Measurements from ENCODE around the gene PXDN.

The PXDN gene

DNA sequence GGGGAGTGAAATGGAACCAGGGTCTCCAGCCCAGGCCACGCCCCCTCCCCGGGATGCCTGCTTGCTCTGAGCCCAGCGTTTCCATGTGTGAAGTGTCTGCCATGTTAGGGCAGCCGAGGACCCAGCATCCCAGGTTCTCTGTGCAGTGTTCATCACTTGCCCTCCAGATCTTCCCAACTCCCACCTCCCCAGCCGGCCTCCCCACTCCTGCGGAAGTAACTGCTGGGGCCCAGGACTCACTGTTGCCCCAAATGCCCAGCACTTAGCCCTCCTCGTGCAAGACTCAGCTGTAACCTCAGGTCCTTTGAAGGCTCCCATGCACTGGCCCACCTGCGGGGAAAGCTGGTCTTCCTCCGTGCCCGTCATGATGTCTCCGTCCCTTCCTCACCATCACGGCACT lies 9.7 kb upstream of the PXDN start:
- Histone ChIP-seq H3K27me3 (ENCODE audit: insufficient read depth, low read length) (peaks cover 30% of the 10 kb centered on the region), H3K4me3 (ENCODE audit: low read depth, low read length) (no peak overlapping the region), H2AFZ (ENCODE audit: low read length, unreplicated experiment) (no peak overlapping the region), H3K4me1 (ENCODE audit: control insufficient read depth, insufficient read depth, low read length, unreplicated experiment) (no peaks in the 10 kb centered on the region), H3K36me3 (ENCODE audit: insufficient read depth, low read length) (no peaks in the 10 kb centered on the region), H3K27ac (ENCODE audit: low read depth, low read length) (no peak overlapping the region), H3K79me2 (ENCODE audit: control insufficient read depth, insufficient read depth, low read length, unreplicated experiment) (no peaks in the 10 kb centered on the region)

DNA sequence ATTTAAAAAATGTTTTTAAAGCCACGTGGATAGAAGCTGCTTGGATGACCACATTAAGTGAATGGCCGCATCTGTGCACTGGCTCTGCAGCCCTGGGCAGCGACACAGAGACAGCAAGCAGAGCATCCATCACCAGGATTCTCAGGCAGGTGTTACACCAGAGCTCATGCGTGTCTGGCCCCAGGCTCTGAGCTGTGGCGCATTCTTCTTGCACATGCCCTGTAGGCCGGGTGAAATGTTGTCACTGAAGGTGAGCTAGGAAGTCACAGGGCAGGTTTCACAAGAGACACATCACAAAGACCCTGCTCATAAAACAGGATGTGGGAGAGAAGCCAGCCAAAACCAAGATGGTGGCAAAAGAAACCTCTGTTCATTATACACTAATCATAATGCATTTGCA lies 8.4 kb upstream of the PXDN start:
- Histone ChIP-seq H2AFZ (ENCODE audit: low read length, unreplicated experiment) (no peak overlapping the region), H3K79me2 (ENCODE audit: control insufficient read depth, insufficient read depth, low read length, unreplicated experiment) (no peaks in the 10 kb centered on the region), H3K27ac (ENCODE audit: low read depth, low read length) (no peak overlapping the region), H3K36me3 (ENCODE audit: insufficient read depth, low read length) (no peaks in the 10 kb centered on the region), H3K4me1 (ENCODE audit: control insufficient read depth, insufficient read depth, low read length, unreplicated experiment) (no peaks in the 10 kb centered on the region), H3K27me3 (ENCODE audit: insufficient read depth, low read length) (peaks cover 39% of the 10 kb centered on the region), H3K4me3 (ENCODE audit: low read depth, low read length) (no peak overlapping the region)

DNA sequence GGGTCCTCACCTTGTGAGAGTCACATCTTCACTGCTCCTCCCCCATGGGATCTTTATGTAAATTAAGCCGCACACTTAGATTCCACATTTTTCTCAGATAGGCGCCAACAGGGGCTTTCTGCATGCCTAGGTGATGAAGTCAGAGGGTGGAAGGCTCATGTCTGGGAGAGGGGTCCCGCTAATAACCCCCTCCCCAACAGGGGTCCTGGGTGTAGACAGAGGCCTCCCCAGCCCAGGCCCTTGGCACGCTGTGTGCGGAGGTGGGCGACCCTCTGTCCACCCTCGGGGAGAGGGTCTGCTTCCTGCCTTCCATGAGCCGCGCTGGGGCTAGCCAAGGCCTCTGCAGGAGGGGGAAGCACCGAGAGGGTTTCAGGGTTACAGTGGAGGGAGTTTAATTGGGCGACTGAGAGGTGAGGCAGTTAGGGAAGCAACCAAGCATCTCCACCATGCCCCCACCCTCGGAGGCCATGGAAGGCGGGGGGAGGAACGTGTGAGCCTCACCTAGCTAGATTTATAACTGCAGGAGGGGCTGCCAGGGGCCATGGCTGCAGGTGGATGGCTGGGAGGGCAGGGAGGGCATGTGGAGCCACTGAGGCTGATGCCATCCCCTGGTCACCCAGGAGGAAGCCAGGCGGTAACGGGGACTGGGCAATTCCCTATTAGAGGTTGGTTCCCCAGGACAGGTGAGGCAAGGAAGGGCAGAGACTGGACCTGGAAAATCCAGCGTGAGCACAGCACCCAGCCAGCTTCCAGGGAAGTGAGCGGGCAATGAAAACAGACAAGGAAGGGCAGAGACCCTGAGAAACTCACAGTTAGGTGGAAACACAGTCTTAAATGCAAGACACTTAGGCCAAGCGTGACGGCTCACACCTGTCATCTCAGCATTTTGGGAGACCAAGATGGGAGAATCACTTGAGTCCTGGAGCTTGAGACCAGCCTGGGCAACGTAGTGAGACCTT lies 7.7 kb upstream of the PXDN start:
- H3K27me3 ChIP-seq (ENCODE audit: insufficient read depth, low read length) = peaks cover 40% of the 10 kb centered on the region
- no peak overlapping the region for H3K27ac ChIP-seq (ENCODE audit: low read depth, low read length)
- H2AFZ ChIP-seq (ENCODE audit: low read length, unreplicated experiment) = no peak overlapping the region
- no peaks in the 10 kb centered on the region for H3K36me3 ChIP-seq (ENCODE audit: insufficient read depth, low read length)
- no peaks in the 10 kb centered on the region for H3K4me1 ChIP-seq (ENCODE audit: control insufficient read depth, insufficient read depth, low read length, unreplicated experiment)
- no peak overlapping the region for H3K4me3 ChIP-seq (ENCODE audit: low read depth, low read length)
- no peaks in the 10 kb centered on the region for H3K79me2 ChIP-seq (ENCODE audit: control insufficient read depth, insufficient read depth, low read length, unreplicated experiment)

DNA sequence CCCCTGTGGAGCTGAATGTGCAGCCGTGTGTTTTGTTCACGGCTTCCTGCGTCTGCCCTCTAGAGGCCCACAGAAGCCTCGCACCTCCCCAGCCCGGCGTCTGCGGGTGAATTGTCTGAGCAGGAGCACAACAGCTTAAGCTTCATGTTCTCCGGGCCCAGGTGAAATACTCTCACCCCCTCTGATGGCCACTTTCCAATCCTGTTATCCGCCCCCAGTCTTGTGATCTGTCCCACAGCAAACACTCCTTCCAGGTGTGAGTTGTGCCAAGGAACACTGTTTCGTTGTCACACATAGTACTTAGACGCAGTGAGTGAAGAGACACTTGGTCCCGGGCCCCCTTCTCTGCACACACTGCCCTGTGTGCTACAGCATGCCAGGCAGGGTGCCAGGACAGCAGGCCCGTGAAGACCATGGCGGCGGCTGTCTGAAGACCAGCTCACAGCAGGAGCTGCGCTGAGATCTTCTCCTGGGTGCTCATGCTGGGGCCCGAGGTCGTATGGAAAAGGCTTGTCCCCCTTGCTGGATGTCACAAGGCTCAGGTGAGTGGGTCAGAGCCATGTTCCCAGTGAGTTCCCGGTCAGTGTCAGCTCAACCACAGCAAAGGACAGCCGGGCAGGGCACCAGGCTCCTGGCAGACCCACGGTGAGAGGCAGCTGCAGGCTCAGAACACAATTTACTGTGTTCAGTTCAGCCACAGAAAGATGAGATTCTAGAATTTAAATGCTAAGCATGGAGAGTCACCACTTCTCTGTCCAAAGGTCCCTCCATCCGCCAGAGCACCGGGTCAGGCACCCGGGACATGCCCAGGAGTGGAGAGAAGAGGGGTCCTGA lies 6.8 kb upstream of the PXDN start:
- H2AFZ ChIP-seq (ENCODE audit: low read length, unreplicated experiment) = no peak overlapping the region
- H3K36me3 ChIP-seq (ENCODE audit: insufficient read depth, low read length) = no peaks in the 10 kb centered on the region
- peaks cover under 1% of the 10 kb centered on the region for H3K79me2 ChIP-seq (ENCODE audit: control insufficient read depth, insufficient read depth, low read length, unreplicated experiment)
- no peak overlapping the region for H3K27ac ChIP-seq (ENCODE audit: low read depth, low read length)
- H3K4me3 ChIP-seq (ENCODE audit: low read depth, low read length) = no peak overlapping the region
- peaks cover 37% of the 10 kb centered on the region for H3K27me3 ChIP-seq (ENCODE audit: insufficient read depth, low read length)
- no peaks in the 10 kb centered on the region for H3K4me1 ChIP-seq (ENCODE audit: control insufficient read depth, insufficient read depth, low read length, unreplicated experiment)

- no peaks in the 10 kb centered on the region for H3K36me3 ChIP-seq (ENCODE audit: insufficient read depth, low read length)
- H3K4me1 ChIP-seq (ENCODE audit: control insufficient read depth, insufficient read depth, low read length, unreplicated experiment) = peaks cover 4% of the 10 kb centered on the region
- H2AFZ ChIP-seq (ENCODE audit: low read length, unreplicated experiment) = no peak overlapping the region
- no peak overlapping the region for H3K27ac ChIP-seq (ENCODE audit: low read depth, low read length)
- H3K79me2 ChIP-seq (ENCODE audit: control insufficient read depth, insufficient read depth, low read length, unreplicated experiment) = peaks cover 7% of the 10 kb centered on the region
- H3K4me3 ChIP-seq (ENCODE audit: low read depth, low read length) = no peak overlapping the region
- H3K27me3 ChIP-seq (ENCODE audit: insufficient read depth, low read length) = peaks cover 32% of the 10 kb centered on the region
Measured at GRCh38 chr2:1750270-1750932, 6.1 kb upstream of the PXDN start.

DNA sequence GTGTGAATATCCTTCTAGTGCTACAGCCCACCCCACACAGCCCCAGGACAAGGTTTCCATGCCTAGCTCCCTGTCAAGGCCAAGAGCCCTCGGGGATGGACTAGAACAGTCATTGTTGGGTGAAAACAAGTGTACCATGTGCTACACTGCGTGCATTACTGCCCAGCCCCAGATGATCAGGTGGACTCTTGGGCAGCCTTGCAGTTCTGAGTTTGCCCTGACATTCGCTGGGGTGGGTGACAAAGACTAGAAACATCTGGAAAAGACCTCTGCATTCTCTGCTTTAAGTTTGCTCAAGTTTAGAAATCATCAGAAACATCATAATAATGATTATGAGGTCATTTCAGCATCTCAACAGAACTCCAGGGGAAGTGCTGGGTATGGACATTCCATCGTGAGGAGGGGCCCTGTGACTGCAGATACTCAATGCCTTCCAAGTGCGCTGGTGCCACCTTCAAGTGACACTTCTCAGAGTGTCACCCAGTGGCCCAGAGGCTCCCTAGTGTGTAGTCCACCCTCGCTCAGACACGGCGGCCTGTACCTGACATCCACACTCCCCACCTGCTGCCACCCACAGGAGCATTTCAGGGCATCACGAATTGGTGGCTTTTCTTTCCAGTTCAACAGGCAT lies 5.3 kb upstream of the PXDN start:
- peaks cover 13% of the 10 kb centered on the region for H3K79me2 ChIP-seq (ENCODE audit: control insufficient read depth, insufficient read depth, low read length, unreplicated experiment)
- H3K4me1 ChIP-seq (ENCODE audit: control insufficient read depth, insufficient read depth, low read length, unreplicated experiment) = peaks cover 7% of the 10 kb centered on the region
- H3K27ac ChIP-seq (ENCODE audit: low read depth, low read length) = no peak overlapping the region
- H3K4me3 ChIP-seq (ENCODE audit: low read depth, low read length) = no peak overlapping the region
- H2AFZ ChIP-seq (ENCODE audit: low read length, unreplicated experiment) = no peak overlapping the region
- peaks cover 31% of the 10 kb centered on the region for H3K27me3 ChIP-seq (ENCODE audit: insufficient read depth, low read length)
- H3K36me3 ChIP-seq (ENCODE audit: insufficient read depth, low read length) = no peaks in the 10 kb centered on the region

- Histone ChIP-seq H3K27ac (ENCODE audit: low read depth, low read length) (no peak overlapping the region), H3K79me2 (ENCODE audit: control insufficient read depth, insufficient read depth, low read length, unreplicated experiment) (peaks cover 14% of the 10 kb centered on the region), H2AFZ (ENCODE audit: low read length, unreplicated experiment) (no peak overlapping the region), H3K4me3 (ENCODE audit: low read depth, low read length) (no peak overlapping the region), H3K36me3 (ENCODE audit: insufficient read depth, low read length) (no peaks in the 10 kb centered on the region), H3K4me1 (ENCODE audit: control insufficient read depth, insufficient read depth, low read length, unreplicated experiment) (peaks cover 7% of the 10 kb centered on the region), H3K27me3 (ENCODE audit: insufficient read depth, low read length) (peaks cover 24% of the 10 kb centered on the region)
Measured at GRCh38 chr2:1748741-1749488, 4.6 kb upstream of the PXDN start.

DNA sequence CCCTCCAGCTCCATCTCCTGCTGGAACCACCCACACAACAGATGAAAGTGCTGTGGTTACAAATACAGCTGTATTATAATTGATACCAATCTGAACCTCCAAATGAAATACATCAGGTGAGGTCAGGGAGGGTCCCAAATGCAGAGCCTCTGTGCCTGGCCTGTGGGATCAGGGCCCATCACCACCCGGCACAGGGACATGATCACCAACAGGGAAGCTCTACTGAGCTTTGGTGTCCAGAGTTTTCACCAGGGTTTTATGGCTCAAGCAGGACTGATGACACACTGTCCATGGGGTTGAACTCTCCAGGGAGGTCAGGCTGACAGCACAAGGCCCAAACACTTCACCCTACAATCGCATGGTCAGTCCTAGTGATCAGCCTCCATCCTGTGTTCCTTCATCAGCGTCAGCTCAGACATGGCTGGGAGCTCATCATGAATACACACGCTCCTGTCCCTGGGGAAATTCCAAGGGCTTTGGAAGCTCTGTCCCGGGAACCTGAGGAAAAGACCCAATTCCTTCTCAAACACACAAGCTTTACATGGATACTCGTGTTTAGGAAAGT lies 3.9 kb upstream of the PXDN start:
- Histone ChIP-seq H3K4me1 (ENCODE audit: control insufficient read depth, insufficient read depth, low read length, unreplicated experiment) (peaks cover 7% of the 10 kb centered on the region), H3K4me3 (ENCODE audit: low read depth, low read length) (no peak overlapping the region), H3K27ac (ENCODE audit: low read depth, low read length) (no peak overlapping the region), H3K36me3 (ENCODE audit: insufficient read depth, low read length) (no peaks in the 10 kb centered on the region), H2AFZ (ENCODE audit: low read length, unreplicated experiment) (no peak overlapping the region), H3K27me3 (ENCODE audit: insufficient read depth, low read length) (peaks cover 23% of the 10 kb centered on the region), H3K79me2 (ENCODE audit: control insufficient read depth, insufficient read depth, low read length, unreplicated experiment) (peaks cover 14% of the 10 kb centered on the region)

- Histone ChIP-seq H3K36me3 (ENCODE audit: insufficient read depth, low read length) (no peaks in the 10 kb centered on the region), H3K4me3 (ENCODE audit: low read depth, low read length) (no peak overlapping the region), H3K4me1 (ENCODE audit: control insufficient read depth, insufficient read depth, low read length, unreplicated experiment) (peaks cover 10% of the 10 kb centered on the region), H2AFZ (ENCODE audit: low read length, unreplicated experiment) (no peak overlapping the region), H3K79me2 (ENCODE audit: control insufficient read depth, insufficient read depth, low read length, unreplicated experiment) (peaks cover 19% of the 10 kb centered on the region), H3K27me3 (ENCODE audit: insufficient read depth, low read length) (peaks cover 18% of the 10 kb centered on the region), H3K27ac (ENCODE audit: low read depth, low read length) (no peak overlapping the region)
Measured at GRCh38 chr2:1747065-1747941, 3.0 kb upstream of the PXDN start.

All from ACC112 (cell line).